ENCODE results near the gene TARS1. TPM values are rescaled to one million over a fixed set of nuclear protein-coding genes. Genes with fewer than 3 reads are reported as not detected.

Gene TARS1
- total RNA-seq, 1 experiment from 2014 or later: 417 TPM

DNA sequence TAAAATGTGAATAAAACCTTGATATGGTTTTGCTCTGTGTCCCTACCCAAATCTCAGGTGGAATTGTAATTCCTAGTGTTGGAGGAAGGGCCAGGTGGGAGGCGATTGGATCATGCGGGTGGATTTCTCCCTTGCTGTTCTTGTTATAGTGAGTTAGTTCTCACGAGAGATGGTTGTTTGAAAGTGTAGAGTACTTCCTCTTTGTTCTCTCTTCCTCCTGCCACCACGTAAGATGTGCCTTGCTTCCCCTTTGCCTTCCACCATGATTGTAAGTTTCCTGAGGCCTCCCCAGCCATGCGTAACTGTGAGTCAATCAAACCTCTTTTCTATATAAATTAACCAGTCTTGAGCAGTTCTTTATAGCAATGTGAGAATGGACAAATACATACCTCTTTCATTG is 34.9 kb downstream of the TARS1 start:
- no peaks in the 10 kb centered on the region for H3K79me2 ChIP-seq (ENCODE audit: insufficient read depth, low read length)
- no peak overlapping the region for H2AFZ ChIP-seq (ENCODE audit: low read length)
- peaks cover 25 to 29% of the 10 kb centered on the region in 2 experiments for H3K4me1 Mint-ChIP-seq
- no peak overlapping the region for H3K27ac ChIP-seq (ENCODE audit: insufficient read length, low read depth, low read length)
- no peak overlapping the region for H2AK5ac ChIP-seq (ENCODE audit: insufficient read length, low read length)
- H3K23me2 ChIP-seq (ENCODE audit: insufficient read length, low read depth, low read length, poor library complexity, severe bottlenecking): no peaks in the 10 kb centered on the region
- no peak overlapping the region for H4K91ac ChIP-seq (ENCODE audit: insufficient read length, low read depth, low read length)
- no peak overlapping the region for H3K18ac ChIP-seq (ENCODE audit: insufficient read length, low read depth, low read length)
- no CpG with 5 or more reads among the region's 5 CpGs for WGBS (ENCODE audit: extremely low coverage, insufficient read length, low lambda C conversion rate)
- H3K56ac ChIP-seq (ENCODE audit: insufficient read length, low read depth, low read length): no peak overlapping the region
- H2BK120ac ChIP-seq (ENCODE audit: low read depth, low read length, poor library complexity, severe bottlenecking): no peak overlapping the region
- no peak overlapping the region for H3T11ph ChIP-seq (ENCODE audit: low read length)
- H4K5ac ChIP-seq (ENCODE audit: insufficient read length, low read depth, low read length): no peak overlapping the region
- H2BK5ac ChIP-seq (ENCODE audit: insufficient read length, low read length): no peak overlapping the region
- no peak overlapping the region for H3K14ac ChIP-seq (ENCODE audit: insufficient read depth, low read length)
- no peak overlapping the region for H3K23ac ChIP-seq (ENCODE audit: insufficient read length, low read depth, low read length)
- H3K27ac Mint-ChIP-seq: peak overlapping the region in 1 of 3 experiments; percentile 16; a peak in 1 of 7 replicates
- no peak overlapping the region for H2BK20ac ChIP-seq (ENCODE audit: low read depth, low read length, poor library complexity, severe bottlenecking)
- no peak overlapping the region for H3K9ac ChIP-seq (ENCODE audit: extremely low read depth, insufficient read length, low read length)
- H3K9me3 ChIP-seq (ENCODE audit: control insufficient read depth, low read depth, low read length): no peaks in the 10 kb centered on the region
- peaks cover 3% of the 10 kb centered on the region for H3K79me1 ChIP-seq (ENCODE audit: insufficient read depth, low read depth, low read length, poor library complexity, severe bottlenecking)
- H2BK12ac ChIP-seq (ENCODE audit: insufficient read length, low read depth, low read length): no peak overlapping the region
- peaks cover 59 to 91% (median 84%) of the 10 kb centered on the region in 3 experiments for H3K36me3 Mint-ChIP-seq (ENCODE audit: insufficient read depth in 1 of 3, low read depth in 3 of 3)
- H4K8ac ChIP-seq (replicated peaks; ENCODE audit: insufficient read length, low read depth, low read length): no peak overlapping the region
- H3K4ac ChIP-seq (ENCODE audit: low read depth, low read length): no peak overlapping the region
- H4K20me1 ChIP-seq (ENCODE audit: control insufficient read depth, insufficient read depth, insufficient read length): no peaks in the 10 kb centered on the region
- H3K27me3 ChIP-seq (ENCODE audit: insufficient read depth, low read length): no peaks in the 10 kb centered on the region
- H3K27me3 Mint-ChIP-seq (ENCODE audit: low read depth): no peaks in the 10 kb centered on the region
- H3K4me3 Mint-ChIP-seq: no peak overlapping the region
- H3K9me3 Mint-ChIP-seq: peaks cover 2 to 3% of the 10 kb centered on the region in 2 experiments; a peak in 4 of 5 replicates
- no peak for DNase-seq
- no peak for TF ChIP-seq CTCF (conservative IDR thresholded peaks at IDR 0.05)
- no peaks in the 10 kb centered on the region for H3K4me1 ChIP-seq (ENCODE audit: insufficient read depth, low read length)
- no peak overlapping the region for H3K4me2 ChIP-seq (ENCODE audit: insufficient read depth, insufficient read length, low read length)
- no peak overlapping the region for H2BK15ac ChIP-seq (ENCODE audit: low read depth, low read length)
